K562 (cell line): ENCODE measurements around the gene TAF5. TPM values are rescaled to one million over a fixed set of nuclear protein-coding genes. Genes with fewer than 3 reads are reported as not detected.

Experiments used
- ARID1B ChIP-seq: fragments of 450-650 bp; IDR thresholded peaks from 2 replicates; pipeline ENCODE4 v1.6.1; 2016; ENCODE audit warnings: antibody characterized with exemption, mild to moderate bottlenecking, inconsistent platforms
- ARID4B ChIP-seq: sonication (generic); formaldehyde crosslinking; IDR thresholded peaks from 2 replicates; pipeline ENCODE4 v1.8.0; 2022; ENCODE audit warnings: mild to moderate bottlenecking, missing genetic modification reagents
- CBX3 ChIP-seq, 2 experiments: IDR thresholded peaks; 1 replicate in 1 of 2; 2 replicates in 1 of 2; pipeline ENCODE4 v1.6.1; 2012; ENCODE audit warnings: inconsistent platforms in 2 of 2, low read length in 2 of 2, borderline replicate concordance in 1 of 2, control low read depth in 1 of 2
- ELF1 ChIP-seq: fragments of 200-800 bp; sonication (Bioruptor generic); IDR thresholded peaks from 2 replicates; pipeline ENCODE4 v1.6.1; 2016; ENCODE audit warnings: missing genetic modification characterization, missing compliant biosample characterization
- FOXM1 ChIP-seq, 2 experiments: fragments of 450-650 bp in 1 of 2; sonication (generic) in 1 of 2; formaldehyde crosslinking in 1 of 2; IDR thresholded peaks; 2 replicates each; pipeline versions ENCODE4 v1.6.1 to v1.9.0; 2017 to 2022; ENCODE audit warnings: low read depth in 2 of 2, mild to moderate bottlenecking in 2 of 2, missing genetic modification reagents in 1 of 2, moderate library complexity in 1 of 2
- HDAC1 ChIP-seq, 2 experiments: fragments of 450-650 bp; IDR thresholded peaks; 2 replicates each; pipeline ENCODE4 v1.6.1; 2016 to 2017; ENCODE audit warnings: inconsistent platforms in 1 of 2, mild to moderate bottlenecking in 1 of 2, moderate library complexity in 1 of 2
- HDGF ChIP-seq: fragments of 450-650 bp; IDR thresholded peaks from 2 replicates; pipeline ENCODE4 v1.6.1; 2016
- MTA3 ChIP-seq: fragments of 450-650 bp; formaldehyde crosslinking; IDR thresholded peaks from 2 replicates; pipeline ENCODE4 v1.6.1; 2017; ENCODE audit warnings: mild to moderate bottlenecking, borderline replicate concordance
- PHF8 ChIP-seq: fragments of 200-600 bp; sonication (generic); IDR thresholded peaks from 2 replicates; pipeline ENCODE4 v1.6.1; 2012; ENCODE audit warnings: mixed run types, mild to moderate bottlenecking, inconsistent platforms, low read length, moderate library complexity, borderline replicate concordance
- RBFOX2 ChIP-seq: fragments of 200-400 bp; formaldehyde crosslinking; IDR thresholded peaks from 2 replicates; pipeline ENCODE4 v1.6.1; 2017; ENCODE audit warnings: low read depth, mild to moderate bottlenecking, low read length, moderate library complexity
- SREBF2 ChIP-seq: sonication (generic); formaldehyde crosslinking; IDR thresholded peaks from 2 replicates; pipeline ENCODE4 v1.4.0; 2020; ENCODE audit warnings: mild to moderate bottlenecking, missing genetic modification reagents
- ZNF212 ChIP-seq: fragments of 450-650 bp; formaldehyde crosslinking; IDR thresholded peaks from 2 replicates; pipeline ENCODE4 v1.4.0; 2020; ENCODE audit warnings: mild to moderate bottlenecking
- polyA plus RNA-seq, 8 experiments: library from polyadenylated mRNA; depleted of rRNA in 4 of 8; stranded (reverse) in 5 of 8; unstranded in 3 of 8; fragments of >200 nt; fragmentation: Nextera tagmentation in 2 of 8; fragmentation: Illumina TruSeq in 1 of 8; extraction: Ambion mirVana in 2 of 8; extraction: Trizol in 1 of 8; gene quantifications; 2 replicates each; pipeline versions ENCODE4 v1.2.1 to v1.2.3, GENCODE V29; 2011 to 2014; ENCODE audit warnings: inconsistent platforms in 1 of 8, missing spikeins in 1 of 8
- total RNA-seq, 7 experiments: library from RNA; depleted of rRNA in 6 of 7; stranded (reverse); fragments of >200 nt in 6 of 7; fragmentation: Illumina TruSeq in 2 of 7; extraction: Trizol in 2 of 7; gene quantifications; 2 replicates each; pipeline versions ENCODE4 v1.2.1 to v1.2.3, GENCODE V29; 2011 to 2021; ENCODE audit warnings: low replicate concordance in 1 of 7

TAF5 gene
- total and polyA plus RNA-seq, 9 of the 15 experiments (the other 6 are each of a cell fraction or from before 2014, with no cell fraction given), result 4.2 to 11.9 (median 9.3) TPM

GRCh38 chr10:103396067-103396788 is 28.5 kb downstream of the TAF5 start, which contains the start of the genes ATP5MK and PDCD11 (continued):
- TF ChIP-seq ZNF212 (CRISPR knock-in tag), result no peak
- TF ChIP-seq SREBF2 (CRISPR knock-in tag), result no peak
- TF ChIP-seq FOXM1 (IDR thresholded peaks at IDR 0.05; ENCODE audit: low read depth), result no peak
- no peak for TF ChIP-seq FOXM1 (CRISPR knock-in tag; IDR thresholded peaks at IDR 0.05; ENCODE audit: low read depth)
- TF ChIP-seq PHF8, result peak; percentile 80; the same call in 1 of the 2 replicates
- peak in 1 of 2 experiments; percentile 95; a peak in 2 of 4 replicates for TF ChIP-seq HDAC1 (IDR thresholded peaks at IDR 0.05)
- 0 out of 2 replicates have a peak, but pooled peaks have one; percentile 25 for TF ChIP-seq ARID1B
- peak; percentile 49; the same call in 1 of the 2 replicates for TF ChIP-seq MTA3
- peak; percentile 58 for TF ChIP-seq ELF1 (tag)
- 0 out of 3 replicates have a peak, but pooled peaks of 1 of the 2 experiments have one; percentile 34 for TF ChIP-seq CBX3 (IDR thresholded peaks at IDR 0.05; ENCODE audit: borderline replicate concordance in 1 of 2, low read length in 2 of 2)
- peak; percentile 68 for TF ChIP-seq ARID4B
- no peak for TF ChIP-seq HDGF
- TF ChIP-seq RBFOX2, result peak; percentile 94
